K562 (cell line): ENCODE measurements around the gene WDR46. TPM values are rescaled to one million over a fixed set of nuclear protein-coding genes. Genes with fewer than 3 reads are reported as not detected.

Experiments
- CCAR2 ChIP-seq: fragments of 200-400 bp; formaldehyde crosslinking; IDR thresholded peaks from 2 replicates; pipeline ENCODE4 v1.6.1; 2017; ENCODE audit warnings: mild to moderate bottlenecking, low read depth, low read length
- CHD7 ChIP-seq: fragments of 200-600 bp; sonication (generic); IDR thresholded peaks from one replicate; pipeline ENCODE4 v1.6.1; 2012; ENCODE audit warnings: mild to moderate bottlenecking, low read depth, low read length, inconsistent platforms
- EP300 ChIP-seq: IDR thresholded peaks from 2 replicates; pipeline ENCODE4 v1.6.1; 2012; ENCODE audit warnings: low read length, improper control_type of control experiment
- FOXK2 ChIP-seq, 2 experiments: fragments of 450-650 bp; IDR thresholded peaks in 1 of 2; conservative IDR thresholded peaks in 1 of 2; 2 replicates each; pipeline ENCODE4 v1.6.1; 2016; ENCODE audit warnings: low read depth in 2 of 2, mild to moderate bottlenecking in 1 of 2
- MTA3 ChIP-seq: fragments of 450-650 bp; formaldehyde crosslinking; IDR thresholded peaks from 2 replicates; pipeline ENCODE4 v1.6.1; 2017; ENCODE audit warnings: mild to moderate bottlenecking, borderline replicate concordance
- NR4A1 ChIP-seq, 2 experiments: fragments of 250-450 bp in 1 of 2; fragments of 450-650 bp in 1 of 2; sonication (Bioruptor Pico) in 1 of 2; IDR thresholded peaks; 2 replicates each; pipeline versions ENCODE4 v1.4.0 to v1.6.1; 2016 to 2020; ENCODE audit warnings: mild to moderate bottlenecking in 2 of 2, missing compliant biosample characterization in 1 of 2, missing genetic modification characterization in 1 of 2, moderate library complexity in 1 of 2
- SMAD4 ChIP-seq: fragments of 250-450 bp; sonication (Bioruptor Pico); conservative IDR thresholded peaks from 2 replicates; pipeline ENCODE4 v1.8.0; 2021; ENCODE audit warnings: inconsistent platforms, mild to moderate bottlenecking, moderate library complexity
- THRAP3 ChIP-seq: fragments of 450-650 bp; IDR thresholded peaks from 2 replicates; pipeline ENCODE4 v1.6.1; 2016; ENCODE audit warnings: mild to moderate bottlenecking, inconsistent platforms, borderline replicate concordance
- VEZF1 ChIP-seq: fragments of 200-800 bp; sonication (Bioruptor generic); IDR thresholded peaks from 2 replicates; pipeline ENCODE4 v1.6.1; 2017; ENCODE audit warnings: missing genetic modification characterization, missing compliant biosample characterization
- XRCC3 ChIP-seq: fragments of 450-650 bp; IDR thresholded peaks from 2 replicates; pipeline ENCODE4 v1.6.1; 2017; ENCODE audit warnings: mild to moderate bottlenecking, moderate library complexity
- ZNF3 ChIP-seq: fragments of 250-450 bp; sonication (Bioruptor Pico); IDR thresholded peaks from 2 replicates; pipeline ENCODE4 v1.5.0; 2021; ENCODE audit warnings: mild to moderate bottlenecking, moderate library complexity
- ZNF436 ChIP-seq: fragments of 250-450, 450-650 bp; sonication (Bioruptor Pico); formaldehyde crosslinking; IDR thresholded peaks from 2 replicates; pipeline ENCODE4 v1.7.0; 2020; ENCODE audit warnings: mild to moderate bottlenecking
- ZNF586 ChIP-seq: fragments of 450-650 bp; formaldehyde crosslinking; conservative IDR thresholded peaks from 2 replicates; pipeline ENCODE4 v1.4.0; 2020; ENCODE audit warnings: mild to moderate bottlenecking, moderate library complexity
- polyA plus RNA-seq, 8 experiments: library from polyadenylated mRNA; depleted of rRNA in 4 of 8; stranded (reverse) in 5 of 8; unstranded in 3 of 8; fragments of >200 nt; fragmentation: Nextera tagmentation in 2 of 8; fragmentation: Illumina TruSeq in 1 of 8; extraction: Ambion mirVana in 2 of 8; extraction: Trizol in 1 of 8; gene quantifications; 2 replicates each; pipeline versions ENCODE4 v1.2.1 to v1.2.3, GENCODE V29; 2011 to 2014; ENCODE audit warnings: inconsistent platforms in 1 of 8, missing spikeins in 1 of 8
- total RNA-seq, 7 experiments: library from RNA; depleted of rRNA in 6 of 7; stranded (reverse); fragments of >200 nt in 6 of 7; fragmentation: Illumina TruSeq in 2 of 7; extraction: Trizol in 2 of 7; gene quantifications; 2 replicates each; pipeline versions ENCODE4 v1.2.1 to v1.2.3, GENCODE V29; 2011 to 2021; ENCODE audit warnings: low replicate concordance in 1 of 7

Gene WDR46
- total and polyA plus RNA-seq, 9 of the 15 experiments (the other 6 are each of a cell fraction or from before 2014, with no cell fraction given), result 8.9 to 146 (median 93.1) TPM

- TF ChIP-seq CHD7 (no peak), FOXK2 (conservative IDR thresholded peaks at IDR 0.05 in 1 of 2, IDR thresholded peaks at IDR 0.05 in 1 of 2; ENCODE audit: low read depth in 2 of 2) (no peak), ZNF3 (no peak), ZNF586 (CRISPR knock-in tag) (no peak), THRAP3 (no peak), XRCC3 (no peak), NR4A1 (CRISPR knock-in tag; IDR thresholded peaks at IDR 0.05) (0 out of 2 replicates have a peak, but pooled peaks have one; percentile 24), NR4A1 (tag; IDR thresholded peaks at IDR 0.05) (no peak), MTA3 (no peak), EP300 (no peak), VEZF1 (no peak), SMAD4 (CRISPR knock-in tag) (peak; percentile 43; the same call in 1 of the 2 replicates), ZNF436 (CRISPR knock-in tag) (no peak), CCAR2 (no peak)
These were observed 14.8 kb downstream of the WDR46 start (continued) for GRCh38 chr6:33273924-33274902.
